Osteoblast (primary cell): Measurements from ENCODE around the gene GABBR2. TPM values are rescaled to one million over a fixed set of nuclear protein-coding genes. Genes with fewer than 3 reads are reported as not detected.

ENCODE experiments used
- DNase-seq: peaks from one replicate; pipeline ENCODE4 v3.0.0; 2011; ENCODE audit warnings: low spot score, mixed read lengths; ENCODE audit not compliant: insufficient read length; ENCODE audit errors: missing footprints
- H2AFZ ChIP-seq: 2 replicates; pipeline ENCODE4 v1.6.0; 2011; ENCODE audit warnings: mild to moderate bottlenecking, low read length
- H3K27ac ChIP-seq: 2 replicates; pipeline ENCODE4 v1.5.1; 2011; ENCODE audit warnings: mild to moderate bottlenecking, low read depth, low read length, moderate library complexity
- H3K27me3 ChIP-seq: 2 replicates; pipeline ENCODE4 v1.6.0; 2012; ENCODE audit warnings: mild to moderate bottlenecking, control low read depth, inconsistent platforms, low read length, moderate library complexity; ENCODE audit not compliant: insufficient read depth
- H3K36me3 ChIP-seq: 2 replicates; pipeline ENCODE4 v1.5.1; 2011; ENCODE audit warnings: mild to moderate bottlenecking, low read length, control low read depth, moderate library complexity; ENCODE audit not compliant: insufficient read depth
- H3K4me1 ChIP-seq: 2 replicates; pipeline ENCODE4 v1.5.1; 2011; ENCODE audit warnings: mild to moderate bottlenecking, low read length, control low read depth, moderate library complexity; ENCODE audit not compliant: insufficient read depth
- H3K4me2 ChIP-seq: 2 replicates; pipeline ENCODE4 v1.6.0; 2011; ENCODE audit warnings: mild to moderate bottlenecking, low read length; ENCODE audit not compliant: insufficient read depth
- H3K4me3 ChIP-seq: fragments of 200-600 bp; sonication (generic); 3 replicates; pipeline ENCODE4 v1.5.1; 2012; ENCODE audit warnings: mild to moderate bottlenecking, low read length, inconsistent platforms; ENCODE audit not compliant: insufficient read depth
- H3K79me2 ChIP-seq: 2 replicates; pipeline ENCODE4 v1.6.0; 2012; ENCODE audit warnings: mild to moderate bottlenecking, low read length, control low read depth, inconsistent platforms; ENCODE audit not compliant: insufficient read depth
- H3K9me3 ChIP-seq: 2 replicates; pipeline ENCODE4 v1.5.1; 2011; ENCODE audit warnings: low read depth, low read length, control low read depth
- H4K20me1 ChIP-seq: 2 replicates; pipeline ENCODE4 v1.6.0; 2012; ENCODE audit warnings: mild to moderate bottlenecking, low read length, control low read depth; ENCODE audit not compliant: insufficient read depth
- total RNA-seq: library from RNA; depleted of rRNA; stranded (reverse); fragments of >200 nt; gene quantifications from 2 replicates; pipeline ENCODE4 v1.2.3, GENCODE V29; 2012
- TF ChIP-seq, protein P1 (sequence below): IDR thresholded peaks from 2 replicates; pipeline ENCODE4 v1.5.1; 2011; ENCODE audit warnings: mild to moderate bottlenecking, low read depth, low read length, moderate library complexity; ENCODE audit errors: extremely low read depth

Gene GABBR2
- total RNA-seq, 1 donor: under 0.01 TPM

DNA sequence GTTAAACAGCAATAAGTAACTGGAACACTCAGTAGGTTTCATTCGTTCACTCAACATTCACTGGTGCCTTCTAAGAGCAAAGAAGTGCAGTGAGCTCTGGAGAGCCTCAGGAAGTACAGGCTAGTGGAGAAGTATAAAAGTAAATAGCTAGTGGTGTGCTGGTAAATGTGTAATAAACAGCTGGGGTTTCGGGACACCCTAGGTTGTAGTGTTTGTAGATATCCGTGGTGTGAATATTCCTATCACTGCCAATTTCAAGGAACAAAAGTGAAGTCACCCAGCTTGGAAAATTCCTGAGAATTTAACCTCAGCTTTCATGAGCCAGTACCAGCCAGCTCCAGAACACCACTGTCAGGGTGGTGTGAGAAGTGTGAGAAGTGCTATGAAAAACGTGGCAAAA lies 75.9 kb downstream of the GABBR2 start:
- Histone ChIP-seq H3K79me2 (no peaks in the 10 kb centered on the region), H3K4me2 (no peak overlapping the region), H4K20me1 (no peaks in the 10 kb centered on the region), H3K4me1 (no peaks in the 10 kb centered on the region), H3K27ac (no peak overlapping the region), H3K27me3 (peaks cover 23% of the 10 kb centered on the region), H3K36me3 (no peaks in the 10 kb centered on the region), H2AFZ (no peak overlapping the region), H3K4me3 (no peak overlapping the region), H3K9me3 (no peaks in the 10 kb centered on the region)
- TF ChIP-seq, protein P1, sequence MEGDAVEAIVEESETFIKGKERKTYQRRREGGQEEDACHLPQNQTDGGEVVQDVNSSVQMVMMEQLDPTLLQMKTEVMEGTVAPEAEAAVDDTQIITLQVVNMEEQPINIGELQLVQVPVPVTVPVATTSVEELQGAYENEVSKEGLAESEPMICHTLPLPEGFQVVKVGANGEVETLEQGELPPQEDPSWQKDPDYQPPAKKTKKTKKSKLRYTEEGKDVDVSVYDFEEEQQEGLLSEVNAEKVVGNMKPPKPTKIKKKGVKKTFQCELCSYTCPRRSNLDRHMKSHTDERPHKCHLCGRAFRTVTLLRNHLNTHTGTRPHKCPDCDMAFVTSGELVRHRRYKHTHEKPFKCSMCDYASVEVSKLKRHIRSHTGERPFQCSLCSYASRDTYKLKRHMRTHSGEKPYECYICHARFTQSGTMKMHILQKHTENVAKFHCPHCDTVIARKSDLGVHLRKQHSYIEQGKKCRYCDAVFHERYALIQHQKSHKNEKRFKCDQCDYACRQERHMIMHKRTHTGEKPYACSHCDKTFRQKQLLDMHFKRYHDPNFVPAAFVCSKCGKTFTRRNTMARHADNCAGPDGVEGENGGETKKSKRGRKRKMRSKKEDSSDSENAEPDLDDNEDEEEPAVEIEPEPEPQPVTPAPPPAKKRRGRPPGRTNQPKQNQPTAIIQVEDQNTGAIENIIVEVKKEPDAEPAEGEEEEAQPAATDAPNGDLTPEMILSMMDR: no peak
- DNase-seq: no peak

DNA sequence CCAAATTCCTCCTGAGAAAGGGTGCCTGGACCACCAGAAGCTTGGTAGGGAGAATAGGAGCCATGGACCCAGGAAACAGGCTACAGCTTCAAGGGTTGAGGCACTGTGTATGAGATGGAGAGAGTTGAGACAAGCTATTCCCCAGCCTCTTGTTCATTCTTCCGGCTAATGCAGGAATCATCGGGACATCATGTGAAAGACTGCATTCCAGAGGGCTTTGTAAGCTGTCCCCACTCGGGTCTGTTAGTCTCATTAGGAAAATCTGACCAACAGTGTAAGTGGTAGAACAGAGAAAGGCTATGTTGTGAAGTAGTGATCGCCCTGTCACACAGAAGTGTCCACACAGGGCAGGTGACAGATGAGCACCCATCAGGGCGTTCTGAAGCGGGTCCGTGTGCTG lies 81.4 kb downstream of the GABBR2 start:
- Histone ChIP-seq H3K4me1 (no peaks in the 10 kb centered on the region), H3K4me3 (no peak overlapping the region), H2AFZ (peak overlapping the region; percentile 26), H3K79me2 (no peaks in the 10 kb centered on the region), H3K27ac (no peak overlapping the region), H3K27me3 (peaks cover 36% of the 10 kb centered on the region), H3K4me2 (no peak overlapping the region), H3K9me3 (no peaks in the 10 kb centered on the region), H4K20me1 (no peaks in the 10 kb centered on the region), H3K36me3 (no peaks in the 10 kb centered on the region)
- TF ChIP-seq, protein P1: no peak
- peak; percentile 86 for DNase-seq

DNA sequence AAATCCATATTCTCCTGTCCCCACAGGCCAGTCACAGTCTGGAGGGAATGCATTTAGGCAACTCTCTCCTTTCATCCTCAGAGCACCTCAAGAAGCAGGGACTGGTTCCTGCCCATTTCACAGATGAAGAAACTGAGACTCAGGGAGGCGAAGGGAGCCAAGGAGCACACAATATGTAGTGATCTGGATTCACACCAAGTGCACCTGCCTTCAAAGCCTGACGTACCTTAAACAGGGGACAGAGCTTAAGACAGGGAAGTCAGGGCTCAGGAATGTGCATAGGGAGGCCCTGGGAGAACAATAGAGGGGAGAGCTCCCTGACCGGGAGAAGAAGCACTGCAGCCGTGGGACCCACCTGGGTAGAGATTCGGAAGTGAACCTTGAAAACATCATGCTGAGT lies 83.0 kb downstream of the GABBR2 start:
- H2AFZ ChIP-seq: no peak overlapping the region
- H3K27ac ChIP-seq: no peak overlapping the region
- no peaks in the 10 kb centered on the region for H3K79me2 ChIP-seq
- no peaks in the 10 kb centered on the region for H4K20me1 ChIP-seq
- TF ChIP-seq, protein P1: no peak
- no peaks in the 10 kb centered on the region for H3K36me3 ChIP-seq
- DNase-seq: no peak
- no peak overlapping the region for H3K4me2 ChIP-seq
- no peaks in the 10 kb centered on the region for H3K4me1 ChIP-seq
- H3K27me3 ChIP-seq: peaks cover 36% of the 10 kb centered on the region
- H3K4me3 ChIP-seq: no peak overlapping the region
- no peaks in the 10 kb centered on the region for H3K9me3 ChIP-seq

DNA sequence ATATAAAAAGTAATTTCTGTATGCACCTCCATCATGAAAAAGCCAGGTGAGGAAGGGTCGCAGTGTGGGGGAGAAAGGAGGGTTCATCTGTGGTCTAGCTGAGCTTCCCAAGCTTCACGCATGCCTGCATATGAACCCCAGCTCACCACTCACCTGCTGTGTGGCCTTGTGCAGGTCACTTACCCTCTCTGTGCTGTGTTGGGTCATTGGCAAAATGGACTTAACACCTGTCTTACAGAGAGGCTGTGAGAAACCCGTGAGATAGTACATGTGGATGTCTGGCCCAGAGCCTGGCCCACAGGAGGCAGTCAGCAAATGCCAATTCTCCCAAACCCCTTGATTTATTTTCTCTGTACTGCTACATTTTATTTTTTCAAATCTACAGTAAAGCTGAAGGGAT lies 88.9 kb downstream of the GABBR2 start:
- H3K27me3 ChIP-seq: peaks cover 18% of the 10 kb centered on the region
- no peak for DNase-seq
- H3K79me2 ChIP-seq: no peaks in the 10 kb centered on the region
- no peak overlapping the region for H3K4me3 ChIP-seq
- no peaks in the 10 kb centered on the region for H3K9me3 ChIP-seq
- H3K4me2 ChIP-seq: no peak overlapping the region
- no peaks in the 10 kb centered on the region for H3K36me3 ChIP-seq
- no peaks in the 10 kb centered on the region for H4K20me1 ChIP-seq
- no peaks in the 10 kb centered on the region for H3K4me1 ChIP-seq
- TF ChIP-seq, protein P1: no peak
- H2AFZ ChIP-seq: no peak overlapping the region
- H3K27ac ChIP-seq: no peak overlapping the region
